ENCODE data around the gene NOPCHAP1. TPM values are rescaled to one million over a fixed set of nuclear protein-coding genes. Genes with fewer than 3 reads are reported as not detected.

The NOPCHAP1 gene
- total RNA-seq, 4 donors from 2014 or later = 3.9 to 6.0 (median 5.3) TPM

DNA sequence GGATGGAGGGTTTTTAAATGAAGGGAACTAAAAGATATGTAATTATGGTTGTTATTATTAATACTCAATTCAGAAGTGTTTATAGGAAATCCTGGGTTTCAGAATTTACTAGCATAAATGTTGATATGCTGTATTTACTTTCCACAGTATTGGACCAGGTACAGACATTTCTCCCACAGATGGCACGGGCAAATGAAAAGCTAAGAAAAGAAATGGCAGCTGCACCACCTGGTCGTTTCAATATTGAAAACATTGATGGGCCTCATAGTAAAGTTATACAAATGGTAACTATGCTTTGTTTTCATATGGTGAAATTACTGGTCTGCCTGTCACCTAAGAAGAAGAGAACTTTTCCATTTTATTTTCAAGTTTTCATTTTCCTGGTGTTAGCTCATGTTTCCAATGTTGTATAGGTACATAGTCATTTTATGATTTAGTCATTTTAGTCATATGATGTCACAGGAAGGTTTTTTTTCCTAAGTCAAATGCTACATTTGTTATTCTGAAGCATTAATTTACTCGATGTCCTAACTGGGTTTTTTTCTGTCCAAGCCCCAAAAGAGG, 5.5 kb downstream of the NOPCHAP1 start:
- TF ChIP-seq, protein P1, sequence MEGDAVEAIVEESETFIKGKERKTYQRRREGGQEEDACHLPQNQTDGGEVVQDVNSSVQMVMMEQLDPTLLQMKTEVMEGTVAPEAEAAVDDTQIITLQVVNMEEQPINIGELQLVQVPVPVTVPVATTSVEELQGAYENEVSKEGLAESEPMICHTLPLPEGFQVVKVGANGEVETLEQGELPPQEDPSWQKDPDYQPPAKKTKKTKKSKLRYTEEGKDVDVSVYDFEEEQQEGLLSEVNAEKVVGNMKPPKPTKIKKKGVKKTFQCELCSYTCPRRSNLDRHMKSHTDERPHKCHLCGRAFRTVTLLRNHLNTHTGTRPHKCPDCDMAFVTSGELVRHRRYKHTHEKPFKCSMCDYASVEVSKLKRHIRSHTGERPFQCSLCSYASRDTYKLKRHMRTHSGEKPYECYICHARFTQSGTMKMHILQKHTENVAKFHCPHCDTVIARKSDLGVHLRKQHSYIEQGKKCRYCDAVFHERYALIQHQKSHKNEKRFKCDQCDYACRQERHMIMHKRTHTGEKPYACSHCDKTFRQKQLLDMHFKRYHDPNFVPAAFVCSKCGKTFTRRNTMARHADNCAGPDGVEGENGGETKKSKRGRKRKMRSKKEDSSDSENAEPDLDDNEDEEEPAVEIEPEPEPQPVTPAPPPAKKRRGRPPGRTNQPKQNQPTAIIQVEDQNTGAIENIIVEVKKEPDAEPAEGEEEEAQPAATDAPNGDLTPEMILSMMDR (IDR thresholded peaks at IDR 0.05; ENCODE audit: low read depth) = no peak

DNA sequence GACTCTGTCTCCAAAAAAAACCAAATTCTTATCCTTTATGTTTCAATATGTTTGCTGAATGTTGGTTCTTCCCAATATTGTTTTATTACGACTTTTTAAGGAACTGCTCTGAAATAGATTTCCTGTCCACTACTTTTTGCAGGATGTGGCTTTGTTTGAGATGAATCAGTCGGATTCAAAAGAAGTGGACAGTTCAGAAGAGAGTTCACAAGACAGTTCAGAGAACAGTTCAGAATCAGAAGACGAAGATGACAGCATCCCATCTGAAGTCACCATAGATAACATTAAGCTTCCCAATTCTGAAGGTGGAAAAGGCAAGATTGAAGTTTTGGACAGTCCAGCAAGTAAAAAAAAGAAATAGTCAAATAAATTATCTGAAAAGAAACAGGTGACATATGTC, 8.2 kb downstream of the NOPCHAP1 start:
- TF ChIP-seq, protein P1 (IDR thresholded peaks at IDR 0.05; ENCODE audit: low read depth) = no peak

DNA sequence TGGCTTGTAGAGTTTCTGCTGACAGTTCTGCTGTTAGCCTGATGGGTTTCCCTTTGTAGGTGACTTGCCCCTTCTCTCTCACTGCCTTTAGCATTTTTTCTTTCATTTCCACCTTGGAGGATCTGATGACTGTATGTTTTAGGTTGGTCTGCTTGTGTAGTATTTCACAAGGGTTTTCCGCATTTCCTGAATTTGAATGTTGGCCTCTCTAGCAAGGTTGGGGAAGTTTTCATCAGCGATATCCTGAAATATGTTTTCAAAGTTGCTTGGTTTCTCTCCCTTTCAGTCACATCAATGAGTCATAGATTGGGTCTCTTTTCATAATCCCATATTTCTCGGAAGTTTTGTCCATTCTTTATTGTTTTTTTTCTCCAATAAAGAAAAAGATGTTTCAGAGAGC, 11.4 kb downstream of the NOPCHAP1 start:
- TF ChIP-seq, protein P1 (IDR thresholded peaks at IDR 0.05; ENCODE audit: low read depth) = no peak

DNA sequence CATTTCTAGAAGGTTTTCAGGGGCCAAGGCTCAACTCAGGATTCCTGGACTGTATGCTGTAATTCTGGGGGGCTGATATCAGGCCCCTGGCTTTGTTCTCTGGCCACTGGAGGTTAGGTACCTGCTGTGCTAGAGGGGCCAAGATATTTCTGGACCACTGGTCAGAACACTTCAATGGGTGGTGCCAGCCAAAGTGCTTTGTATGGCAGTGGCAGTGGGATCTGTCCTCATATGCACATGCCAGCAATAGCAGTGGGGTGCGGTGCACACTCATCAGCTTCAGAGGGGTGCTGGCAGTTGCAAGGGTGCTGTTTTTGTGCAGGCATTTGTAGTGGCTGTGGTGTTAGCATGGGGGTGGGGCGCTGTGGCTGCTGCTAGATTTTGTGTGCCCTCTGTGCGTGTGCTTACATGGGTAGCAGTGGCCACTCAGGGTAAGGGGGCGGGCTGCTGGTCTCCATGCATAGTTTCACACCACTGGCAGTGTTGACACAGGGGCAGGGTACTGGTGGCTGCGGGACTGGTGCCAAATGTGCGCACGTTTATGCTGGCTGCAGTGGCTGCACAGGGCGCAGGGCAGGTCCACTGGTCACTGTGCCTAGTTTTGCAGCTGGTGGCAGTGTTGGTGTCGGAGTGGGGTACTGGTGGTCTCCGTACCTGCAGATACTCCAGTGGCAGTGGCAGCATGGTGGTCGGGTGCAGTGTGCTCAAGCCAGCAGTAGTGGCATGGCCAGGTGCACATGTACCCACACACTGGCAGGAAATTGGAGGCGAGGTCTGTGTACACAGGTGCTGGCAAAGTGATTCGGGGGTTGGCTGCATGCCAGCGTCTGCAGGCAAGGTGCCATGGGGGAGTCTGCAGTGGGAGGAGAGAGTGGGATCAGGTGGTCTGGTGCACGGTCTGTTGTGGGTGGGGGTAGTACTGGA, 12.6 kb downstream of the NOPCHAP1 start:
- TF ChIP-seq, protein P1 (IDR thresholded peaks at IDR 0.05; ENCODE audit: low read depth) = no peak

DNA sequence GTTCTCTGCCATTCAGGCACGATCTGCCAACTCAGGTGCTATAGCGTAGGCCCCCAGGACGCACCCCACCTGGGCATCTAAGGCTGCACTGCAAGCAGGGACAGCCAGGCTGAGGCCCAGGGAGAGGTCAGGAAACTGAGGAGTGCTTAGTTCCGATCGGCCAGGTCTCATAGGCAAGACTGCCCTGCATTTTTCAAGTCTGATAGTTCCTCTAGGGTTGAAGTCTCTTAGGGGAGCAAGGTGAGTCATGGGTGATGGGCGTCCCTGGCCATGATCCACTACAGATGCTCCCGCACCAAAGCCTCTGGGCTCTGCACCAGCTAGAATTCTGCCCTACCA, 13.2 kb downstream of the NOPCHAP1 start:
- TF ChIP-seq, protein P1 (IDR thresholded peaks at IDR 0.05; ENCODE audit: low read depth) = no peak

DNA sequence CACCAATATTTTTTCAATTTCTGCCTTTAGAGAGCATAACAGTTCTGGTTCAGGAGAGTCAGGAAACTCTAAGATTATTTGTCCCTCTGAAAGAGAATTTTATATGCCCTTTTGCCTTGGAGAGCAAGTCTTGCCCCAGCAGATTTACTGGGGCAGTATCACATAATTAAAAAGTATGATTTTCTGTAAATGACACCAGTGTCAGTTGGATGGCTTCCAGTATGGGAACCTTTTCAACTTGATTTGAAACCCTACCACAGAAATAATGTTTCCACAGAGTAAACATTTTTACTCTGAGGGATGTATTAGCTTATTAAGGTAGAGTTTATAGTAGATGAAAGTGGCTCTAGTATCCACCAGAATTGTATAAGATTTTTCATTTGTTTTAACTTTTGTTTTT, 15.4 kb downstream of the NOPCHAP1 start:
- TF ChIP-seq, protein P1 (IDR thresholded peaks at IDR 0.05; ENCODE audit: low read depth) = no peak

DNA sequence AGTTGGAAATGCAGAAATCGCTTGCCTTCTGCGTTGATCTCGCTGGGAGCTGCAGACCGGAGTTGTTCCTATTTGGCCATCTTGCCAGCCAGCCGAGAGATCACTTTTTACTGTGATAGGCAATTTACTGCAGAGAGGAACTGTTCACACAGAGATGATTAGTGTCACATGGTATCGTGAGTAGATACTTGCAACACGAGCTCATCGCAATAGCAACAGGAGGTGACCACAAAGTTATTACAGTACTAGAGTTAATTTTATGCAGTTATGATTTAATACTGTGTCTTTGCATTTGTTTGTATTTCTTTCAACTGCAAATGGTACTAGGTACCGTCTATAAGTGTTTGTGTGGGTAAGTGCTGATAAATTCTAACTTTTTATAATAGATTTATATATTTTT, 27.8 kb downstream of the NOPCHAP1 start:
- TF ChIP-seq, protein P1 (IDR thresholded peaks at IDR 0.05; ENCODE audit: low read depth) = no peak

Data from subcutaneous adipose tissue (tissue), 4 donors.